MM.1S (cell line): Measurements from ENCODE around the gene HECTD3.

Experiments
- DNase-seq: peaks from one replicate; pipeline ENCODE4 v3.0.0-alpha.2; 2015
- H2AFZ ChIP-seq: fragments of 300-600 bp; sonication (generic); 2 replicates; pipeline ENCODE4 v1.6.0; 2016; ENCODE audit warnings: antibody characterized with exemption, low read length
- H3F3A ChIP-seq: fragments of 300-600 bp; sonication (generic); 2 replicates; pipeline ENCODE4 v1.6.1; 2016; ENCODE audit warnings: mild to moderate bottlenecking, antibody characterized with exemption, low read length, moderate library complexity, mixed read lengths; ENCODE audit not compliant: insufficient read depth
- H3K27ac ChIP-seq: fragments of 300-600 bp; sonication (generic); 2 replicates; pipeline ENCODE4 v1.5.1; 2016; ENCODE audit warnings: mild to moderate bottlenecking, low read length
- H3K27me3 ChIP-seq: fragments of 300-600 bp; sonication (generic); replicated peaks from 2 replicates; pipeline ENCODE4 v1.6.0; 2016; ENCODE audit warnings: low read length; ENCODE audit not compliant: insufficient read depth
- H3K36me3 ChIP-seq: fragments of 300-600 bp; sonication (generic); replicated peaks from 2 replicates; pipeline ENCODE4 v1.6.1; 2016; ENCODE audit warnings: mild to moderate bottlenecking, low read length, mixed read lengths; ENCODE audit not compliant: insufficient read depth
- H3K4me1 ChIP-seq: fragments of 300-600 bp; sonication (generic); 2 replicates; pipeline ENCODE4 v1.6.1; 2016; ENCODE audit warnings: low read length, mixed read lengths
- H3K4me2 ChIP-seq: fragments of 300-600 bp; sonication (generic); 2 replicates; pipeline ENCODE4 v1.6.0; 2016; ENCODE audit warnings: low read depth, low read length
- H3K4me3 ChIP-seq: fragments of 300-600 bp; sonication (generic); 2 replicates; pipeline ENCODE4 v1.5.1; 2016; ENCODE audit warnings: low read length, mixed read lengths
- H3K79me2 ChIP-seq: fragments of 300-600 bp; sonication (generic); 2 replicates; pipeline ENCODE4 v1.6.1; 2016; ENCODE audit warnings: mixed run types, low read length, mixed read lengths
- H3K9ac ChIP-seq: fragments of 300-600 bp; sonication (generic); 2 replicates; pipeline ENCODE4 v1.6.1; 2016; ENCODE audit warnings: low read length, mixed read lengths
- H3K9me2 ChIP-seq: fragments of 300-600 bp; sonication (generic); replicated peaks from 2 replicates; pipeline ENCODE4 v1.6.1; 2016; ENCODE audit warnings: mild to moderate bottlenecking, low read length, mixed read lengths; ENCODE audit not compliant: insufficient read depth
- H3K9me3 ChIP-seq: fragments of 300-600 bp; sonication (generic); replicated peaks from 2 replicates; pipeline ENCODE4 v1.6.1; 2016; ENCODE audit warnings: mild to moderate bottlenecking, low read length, mixed read lengths; ENCODE audit not compliant: insufficient read depth
- H4K20me1 ChIP-seq: fragments of 300-600 bp; sonication (generic); 2 replicates; pipeline ENCODE4 v1.6.1; 2016; ENCODE audit warnings: mild to moderate bottlenecking, low read length, moderate library complexity, mixed read lengths; ENCODE audit not compliant: insufficient read depth
- CTCF ChIP-seq: fragments of 300-600 bp; sonication (generic); IDR thresholded peaks from 2 replicates; pipeline ENCODE4 v1.5.1; 2016; ENCODE audit warnings: antibody characterized with exemption, low read length, mixed read lengths
- EZH2 ChIP-seq: fragments of 300-600 bp; sonication (generic); optimal IDR thresholded peaks from 2 replicates; pipeline ENCODE3; 2017; ENCODE audit warnings: low read depth, mild to moderate bottlenecking, antibody characterized with exemption, low read length, mixed read lengths
- EZH2phosphoT487 ChIP-seq: fragments of 300-600 bp; sonication (generic); IDR thresholded peaks from 2 replicates; pipeline ENCODE4 v1.6.1; 2018; ENCODE audit warnings: antibody characterized with exemption, low read length

Gene HECTD3

GRCh38 chr1:45032837-45033236 lies 21.7 kb upstream of the HECTD3 start:
- no peak for DNase-seq
- Histone ChIP-seq H3K9me3 (no peaks in the 10 kb centered on the region), H3K27ac (no peak overlapping the region), H3K79me2 (no peaks in the 10 kb centered on the region), H3K4me2 (no peak overlapping the region), H3K4me1 (0 out of 2 replicates have a peak, but pooled peaks cover 4% of the 10 kb centered on the region), H3K9ac (no peak overlapping the region), H3K4me3 (no peak overlapping the region), H4K20me1 (no peaks in the 10 kb centered on the region), H3F3A (no peaks in the 10 kb centered on the region), H2AFZ (no peak overlapping the region), H3K36me3 (no peaks in the 10 kb centered on the region), H3K27me3 (no peaks in the 10 kb centered on the region), H3K9me2 (no peaks in the 10 kb centered on the region)
- TF ChIP-seq EZH2phosphoT487 = no peak

- Histone ChIP-seq H3K4me3 (no peak overlapping the region), H3K27ac (no peak overlapping the region)
Observed at GRCh38 chr1:45026446-45026845, 15.3 kb upstream of the HECTD3 start.

GRCh38 chr1:45023663-45024062 lies 12.5 kb upstream of the HECTD3 start:
- H3K4me1 ChIP-seq = no peaks in the 10 kb centered on the region
- no peaks in the 10 kb centered on the region for H3K27me3 ChIP-seq
- no peak for DNase-seq
- H2AFZ ChIP-seq = no peak overlapping the region
- no peaks in the 10 kb centered on the region for H4K20me1 ChIP-seq
- H3K4me2 ChIP-seq = no peak overlapping the region
- TF ChIP-seq EZH2 (no peak), EZH2phosphoT487 (no peak), CTCF (no peak)
- no peak overlapping the region for H3K9ac ChIP-seq
- no peak overlapping the region for H3K4me3 ChIP-seq
- H3K9me3 ChIP-seq = no peaks in the 10 kb centered on the region
- no peaks in the 10 kb centered on the region for H3K79me2 ChIP-seq
- no peaks in the 10 kb centered on the region for H3K9me2 ChIP-seq
- no peak overlapping the region for H3K27ac ChIP-seq
- H3F3A ChIP-seq = no peaks in the 10 kb centered on the region
- no peaks in the 10 kb centered on the region for H3K36me3 ChIP-seq

More at GRCh38 chr1:45026446-45026845, 15.3 kb upstream of the HECTD3 start:
- DNase-seq = no peak
- TF ChIP-seq CTCF (no peak), EZH2phosphoT487 (no peak), EZH2 (no peak)
- Histone ChIP-seq H3K36me3 (no peaks in the 10 kb centered on the region), H3F3A (no peaks in the 10 kb centered on the region), H3K79me2 (no peaks in the 10 kb centered on the region), H3K4me2 (no peak overlapping the region), H3K9ac (no peak overlapping the region), H3K27me3 (no peaks in the 10 kb centered on the region), H2AFZ (no peak overlapping the region), H3K4me1 (no peaks in the 10 kb centered on the region), H3K9me2 (no peaks in the 10 kb centered on the region), H3K9me3 (no peaks in the 10 kb centered on the region), H4K20me1 (no peaks in the 10 kb centered on the region)

- H3K27ac ChIP-seq = no peak overlapping the region
- H3K79me2 ChIP-seq = no peaks in the 10 kb centered on the region
- H3K27me3 ChIP-seq = no peaks in the 10 kb centered on the region
- peak; percentile 66 for DNase-seq
- no peak overlapping the region for H3K4me3 ChIP-seq
- peak overlapping the region; percentile 60 for H2AFZ ChIP-seq
- no peaks in the 10 kb centered on the region for H3K9me3 ChIP-seq
- no peak overlapping the region for H3K9ac ChIP-seq
- H3K4me2 ChIP-seq = no peak overlapping the region
- no peaks in the 10 kb centered on the region for H4K20me1 ChIP-seq
- H3K9me2 ChIP-seq = no peaks in the 10 kb centered on the region
- no peaks in the 10 kb centered on the region for H3K4me1 ChIP-seq
- no peaks in the 10 kb centered on the region for H3K36me3 ChIP-seq
- H3F3A ChIP-seq = no peaks in the 10 kb centered on the region
- TF ChIP-seq CTCF (peak; percentile 86), EZH2phosphoT487 (no peak), EZH2 (no peak)
Observed at GRCh38 chr1:45018599-45019230, 7.6 kb upstream of the HECTD3 start.
